GM10266 (cell line): Measurements from ENCODE around the gene ZDHHC17.
A peak's percentile ranks its signal among the peaks of the same experiment; 100 is the strongest.

Source experiments
- DNase-seq: peaks from one replicate; pipeline ENCODE4 v3.0.0; 2012; ENCODE audit errors: extremely low spot score
- CTCF ChIP-seq: IDR thresholded peaks from 2 replicates; pipeline ENCODE4 v1.5.1; 2012; ENCODE audit warnings: mild to moderate bottlenecking, low read depth; ENCODE audit not compliant: control insufficient read depth, insufficient read depth; ENCODE audit errors: missing control alignments

The ZDHHC17 gene

GRCh38 chr12:76786986-76787385 lies 23.1 kb downstream of the ZDHHC17 start:
- no peak for DNase-seq

GRCh38 chr12:76787689-76788088 lies 23.8 kb downstream of the ZDHHC17 start:
- no peak for DNase-seq
- TF ChIP-seq CTCF, result no peak

More at GRCh38 chr12:76786986-76787385, 23.1 kb downstream of the ZDHHC17 start:
- no peak for TF ChIP-seq CTCF

DNA sequence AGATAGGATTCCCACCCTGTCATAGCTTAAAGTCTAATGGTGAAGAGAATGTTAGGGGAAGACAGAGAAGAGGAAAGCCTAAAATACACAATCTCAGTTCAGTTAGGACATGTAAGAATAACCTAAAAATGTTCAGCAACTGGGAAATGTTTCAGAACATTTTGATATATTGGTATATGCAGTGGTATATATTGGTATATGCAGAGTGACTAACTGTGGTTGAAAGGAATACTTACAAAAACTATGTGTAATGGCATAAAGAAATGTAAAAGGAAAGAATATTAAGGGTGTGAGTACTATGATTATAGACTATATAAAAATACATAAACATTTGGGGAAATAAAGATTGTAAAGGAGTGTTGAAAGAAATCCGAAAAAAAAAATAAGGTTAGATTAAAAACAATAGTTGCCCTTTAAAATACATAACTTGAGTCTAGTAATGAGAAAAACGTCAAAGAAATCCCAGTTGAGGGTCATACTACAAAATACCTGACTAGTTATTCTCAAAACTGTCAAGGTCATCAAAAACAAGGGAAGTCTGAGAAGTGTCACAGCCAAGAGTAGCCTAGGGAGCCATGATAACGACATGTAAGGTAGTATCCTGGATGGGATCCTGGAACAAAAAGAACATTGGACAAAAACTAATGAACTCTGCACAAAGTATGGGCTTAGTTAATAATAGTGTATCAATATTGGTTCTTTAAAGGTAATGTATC lies 25.6 kb downstream of the ZDHHC17 start:
- no peak for TF ChIP-seq CTCF
- no peak for DNase-seq

- peak; percentile 18 for DNase-seq
- peak; percentile 30 for TF ChIP-seq CTCF
These were observed 26.9 kb downstream of the ZDHHC17 start for GRCh38 chr12:76790564-76791552.

DNA sequence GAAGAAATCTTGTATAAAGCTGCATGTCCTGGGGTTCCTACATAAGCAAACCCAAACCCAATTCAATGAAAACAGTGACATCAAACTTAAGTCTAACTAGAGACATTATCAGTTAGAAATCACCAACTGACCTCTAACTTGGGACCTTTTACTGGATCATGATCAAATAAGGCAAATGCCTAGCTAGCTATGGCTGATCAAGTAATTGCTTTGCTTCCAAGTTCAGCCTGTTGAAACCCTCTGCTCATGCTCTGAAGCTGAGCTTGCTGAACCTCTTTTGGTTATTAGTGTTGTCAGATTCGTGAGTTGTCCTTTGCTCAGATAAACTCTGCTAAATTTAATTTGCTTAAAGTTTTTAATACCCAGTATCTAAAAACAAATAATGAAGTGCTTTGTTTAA lies 28.9 kb downstream of the ZDHHC17 start:
- no peak for TF ChIP-seq CTCF
- DNase-seq, result no peak

DNA sequence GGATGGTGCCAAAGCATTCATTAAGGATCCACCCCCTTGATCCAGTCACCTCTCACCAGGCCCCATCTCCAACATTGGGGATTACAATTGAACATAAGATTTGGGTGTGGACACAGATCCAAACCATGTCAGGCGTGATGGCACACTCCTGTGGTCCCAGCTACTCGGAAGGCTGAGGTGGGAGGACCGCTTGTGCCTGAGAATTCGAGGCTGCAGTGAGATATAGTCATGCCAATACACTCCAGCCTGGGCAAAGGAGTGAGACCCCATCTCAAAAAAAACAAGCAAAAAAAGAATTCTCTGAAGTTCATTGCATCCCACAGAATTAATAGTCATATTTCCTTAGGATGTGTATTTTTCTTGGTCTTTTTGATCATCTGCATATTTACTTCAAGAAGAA lies 34.9 kb downstream of the ZDHHC17 start:
- TF ChIP-seq CTCF, result no peak
- no peak for DNase-seq
